ENCODE data around the gene RPS27L. TPM values are rescaled to one million over a fixed set of nuclear protein-coding genes. Genes with fewer than 3 reads are reported as not detected.

The RPS27L gene
- total RNA-seq, 2 experiments from 2014 or later, result 132 TPM

- Mint-ChIP-seq H3K36me3 (peaks cover 47% of the 10 kb centered on the region), H3K9me3 (no peaks in the 10 kb centered on the region), H3K27me3 (no peaks in the 10 kb centered on the region), H3K4me3 (peak overlapping the region; percentile 99), H3K4me1 (peaks cover 59% of the 10 kb centered on the region), H3K27ac (peak overlapping the region; percentile 97)
- DNase-seq, result no peak
Measured at GRCh38 chr15:63190769-63191649, 33.7 kb upstream of the RPS27L start.

GRCh38 chr15:63189941-63190768 is 32.9 kb upstream of the RPS27L start:
- peaks cover 51% of the 10 kb centered on the region for H3K4me1 Mint-ChIP-seq

GRCh38 chr15:63188926-63189871 is 31.9 kb upstream of the RPS27L start, which contains the start of gene RAB8B:
Gene RAB8B, plus strand, starts transcription at chr15:63189606. Its CDS starts 19 bp downstream, at chr15:63189625.
- peak; percentile 98 for DNase-seq
- Mint-ChIP-seq H3K36me3 (peaks cover 33% of the 10 kb centered on the region), H3K27me3 (no peaks in the 10 kb centered on the region), H3K27ac (peak within 1 kb of the TSS; percentile 96), H3K4me3 (peak within 1 kb of the TSS; percentile 99), H3K9me3 (no peaks in the 10 kb centered on the region), H3K4me1 (peaks cover 45% of the 10 kb centered on the region)

More at GRCh38 chr15:63189941-63190768, 32.9 kb upstream of the RPS27L start:
- DNase-seq, result no peak
- no peaks in the 10 kb centered on the region for H3K9me3 Mint-ChIP-seq
- peaks cover 40% of the 10 kb centered on the region for H3K36me3 Mint-ChIP-seq
- H3K4me3 Mint-ChIP-seq, result peak overlapping the region; percentile 99
- H3K27ac Mint-ChIP-seq, result peak overlapping the region; percentile 96
- no peaks in the 10 kb centered on the region for H3K27me3 Mint-ChIP-seq

- H3K9me3 Mint-ChIP-seq, result no peaks in the 10 kb centered on the region
- no peaks in the 10 kb centered on the region for H3K27me3 Mint-ChIP-seq
- H3K4me3 Mint-ChIP-seq, result peak overlapping the region; percentile 99
- H3K4me1 Mint-ChIP-seq, result peaks cover 39% of the 10 kb centered on the region
- H3K27ac Mint-ChIP-seq, result peak overlapping the region; percentile 96
- peak; percentile 27 for DNase-seq
- H3K36me3 Mint-ChIP-seq, result peaks cover 28% of the 10 kb centered on the region
Measured at GRCh38 chr15:63188247-63188925, 31.1 kb upstream of the RPS27L start.

- Mint-ChIP-seq H3K9me3 (no peaks in the 10 kb centered on the region), H3K27ac (no peak overlapping the region), H3K4me3 (peak overlapping the region; percentile 99), H3K36me3 (peaks cover 23% of the 10 kb centered on the region), H3K4me1 (peaks cover 32% of the 10 kb centered on the region), H3K27me3 (no peaks in the 10 kb centered on the region)
- no peak for DNase-seq
Measured at GRCh38 chr15:63187589-63188226, 30.4 kb upstream of the RPS27L start.

- Mint-ChIP-seq H3K27me3 (no peaks in the 10 kb centered on the region), H3K36me3 (peaks cover 10% of the 10 kb centered on the region), H3K4me1 (peaks cover 24% of the 10 kb centered on the region), H3K9me3 (no peaks in the 10 kb centered on the region), H3K4me3 (no peak overlapping the region), H3K27ac (no peak overlapping the region)
- no peak for DNase-seq
Measured at GRCh38 chr15:63186065-63186464, 28.8 kb upstream of the RPS27L start.

- H3K27ac Mint-ChIP-seq, result no peak overlapping the region
- peaks cover 2% of the 10 kb centered on the region for H3K36me3 Mint-ChIP-seq
- H3K4me1 Mint-ChIP-seq, result peaks cover 28% of the 10 kb centered on the region
- DNase-seq, result no peak
- H3K4me3 Mint-ChIP-seq, result no peak overlapping the region
- H3K27me3 Mint-ChIP-seq, result no peaks in the 10 kb centered on the region
- no peaks in the 10 kb centered on the region for H3K9me3 Mint-ChIP-seq
Measured at GRCh38 chr15:63185206-63185605, 27.9 kb upstream of the RPS27L start.

GRCh38 chr15:63181648-63182047 is 24.4 kb upstream of the RPS27L start:
- DNase-seq, result no peak
- Mint-ChIP-seq H3K4me1 (peaks cover 25% of the 10 kb centered on the region), H3K36me3 (no peaks in the 10 kb centered on the region), H3K9me3 (no peaks in the 10 kb centered on the region), H3K27me3 (no peaks in the 10 kb centered on the region), H3K4me3 (no peak overlapping the region), H3K27ac (no peak overlapping the region)

GRCh38 chr15:63180746-63181145 is 23.5 kb upstream of the RPS27L start:
- H3K9me3 Mint-ChIP-seq, result no peaks in the 10 kb centered on the region
- no peak overlapping the region for H3K27ac Mint-ChIP-seq
- H3K4me1 Mint-ChIP-seq, result peaks cover 21% of the 10 kb centered on the region
- no peak for DNase-seq
- no peak overlapping the region for H3K4me3 Mint-ChIP-seq
- no peaks in the 10 kb centered on the region for H3K36me3 Mint-ChIP-seq
- no peaks in the 10 kb centered on the region for H3K27me3 Mint-ChIP-seq

GRCh38 chr15:63178034-63178433 is 20.8 kb upstream of the RPS27L start:
- DNase-seq, result no peak
- H3K4me1 Mint-ChIP-seq, result peaks cover 21% of the 10 kb centered on the region
- H3K9me3 Mint-ChIP-seq, result no peaks in the 10 kb centered on the region
- no peaks in the 10 kb centered on the region for H3K27me3 Mint-ChIP-seq
- no peak overlapping the region for H3K4me3 Mint-ChIP-seq
- H3K27ac Mint-ChIP-seq, result no peak overlapping the region
- H3K36me3 Mint-ChIP-seq, result no peaks in the 10 kb centered on the region

- no peak overlapping the region for H3K27ac Mint-ChIP-seq
- no peaks in the 10 kb centered on the region for H3K27me3 Mint-ChIP-seq
- no peaks in the 10 kb centered on the region for H3K36me3 Mint-ChIP-seq
- peaks cover 21% of the 10 kb centered on the region for H3K4me1 Mint-ChIP-seq
- no peak for DNase-seq
- no peak overlapping the region for H3K4me3 Mint-ChIP-seq
- no peaks in the 10 kb centered on the region for H3K9me3 Mint-ChIP-seq
Measured at GRCh38 chr15:63176302-63176701, 19.0 kb upstream of the RPS27L start.

GRCh38 chr15:63172851-63173451 is 15.7 kb upstream of the RPS27L start:
- no peaks in the 10 kb centered on the region for H3K27me3 Mint-ChIP-seq
- DNase-seq, result no peak
- no peak overlapping the region for H3K4me3 Mint-ChIP-seq
- H3K4me1 Mint-ChIP-seq, result peaks cover 12% of the 10 kb centered on the region
- H3K27ac Mint-ChIP-seq, result no peak overlapping the region
- H3K36me3 Mint-ChIP-seq, result no peaks in the 10 kb centered on the region
- H3K9me3 Mint-ChIP-seq, result no peaks in the 10 kb centered on the region

- no peak for DNase-seq
- H3K27me3 Mint-ChIP-seq, result no peaks in the 10 kb centered on the region
- H3K4me3 Mint-ChIP-seq, result no peak overlapping the region
- no peaks in the 10 kb centered on the region for H3K9me3 Mint-ChIP-seq
- H3K4me1 Mint-ChIP-seq, result peaks cover 6% of the 10 kb centered on the region
- H3K27ac Mint-ChIP-seq, result no peak overlapping the region
- no peaks in the 10 kb centered on the region for H3K36me3 Mint-ChIP-seq
Measured at GRCh38 chr15:63172376-63172775, 15.1 kb upstream of the RPS27L start.

All from activated naive CD8-positive, alpha-beta T cell treated with anti-CD3 and anti-CD28 coated beads for 36 hours (primary cell).